ENCODE measurements around the gene ALAS1.

ALAS1 gene

GRCh38 chr3:52248165-52248541 is 50.2 kb downstream of the ALAS1 start:
- no peak for TF ChIP-seq CTCF (IDR thresholded peaks at IDR 0.05; ENCODE audit: low read depth, low read length)
- in situ Hi-C loops (cut with HindIII; ENCODE audit: low sequenced_read_pairs) = no loop called here
- no peak for DNase-seq (ENCODE audit: low read depth, low spot score)
- no peak overlapping the region for H3K4me3 ChIP-seq (ENCODE audit: low read depth, low read length)

- no peak for DNase-seq (ENCODE audit: low read depth, low spot score)
- no peak overlapping the region for H3K4me3 ChIP-seq (ENCODE audit: low read depth, low read length)
- TF ChIP-seq CTCF (IDR thresholded peaks at IDR 0.05; ENCODE audit: low read depth, low read length) = no peak
- in situ Hi-C loops (cut with HindIII; ENCODE audit: low sequenced_read_pairs) = no loop called here
Observed at GRCh38 chr3:52248816-52249547, 51.0 kb downstream of the ALAS1 start.

GRCh38 chr3:52249683-52250082 is 51.7 kb downstream of the ALAS1 start:
- TF ChIP-seq CTCF (IDR thresholded peaks at IDR 0.05; ENCODE audit: low read depth, low read length) = no peak
- no peak for DNase-seq (ENCODE audit: low read depth, low spot score)
- in situ Hi-C loops (cut with HindIII; ENCODE audit: low sequenced_read_pairs) = no loop called here
- H3K4me3 ChIP-seq (ENCODE audit: low read depth, low read length) = no peak overlapping the region

- no peak overlapping the region for H3K4me3 ChIP-seq (ENCODE audit: low read depth, low read length)
- TF ChIP-seq CTCF (IDR thresholded peaks at IDR 0.05; ENCODE audit: low read depth, low read length) = no peak
- in situ Hi-C loops (cut with HindIII; ENCODE audit: low sequenced_read_pairs) = no loop called here
- no peak for DNase-seq (ENCODE audit: low read depth, low spot score)
Observed at GRCh38 chr3:52250122-52250521, 52.2 kb downstream of the ALAS1 start.

GRCh38 chr3:52253314-52254304 is 55.6 kb downstream of the ALAS1 start:
- in situ Hi-C loops (cut with HindIII; ENCODE audit: low sequenced_read_pairs) = no loop called here
- H3K4me3 ChIP-seq (ENCODE audit: low read depth, low read length) = no peak overlapping the region
- TF ChIP-seq CTCF (IDR thresholded peaks at IDR 0.05; ENCODE audit: low read depth, low read length) = no peak
- DNase-seq (ENCODE audit: low read depth, low spot score) = no peak

- H3K4me3 ChIP-seq (ENCODE audit: low read depth, low read length) = no peak overlapping the region
- DNase-seq (ENCODE audit: low read depth, low spot score) = no peak
- no peak for TF ChIP-seq CTCF (IDR thresholded peaks at IDR 0.05; ENCODE audit: low read depth, low read length)
- in situ Hi-C loops (cut with HindIII; ENCODE audit: low sequenced_read_pairs) = no loop called here
Observed at GRCh38 chr3:52254608-52255007, 56.6 kb downstream of the ALAS1 start.
